Kidney epithelial cell (primary cell): Measurements from ENCODE around the gene HORMAD1. TPM values are rescaled to one million over a fixed set of nuclear protein-coding genes. Genes with fewer than 3 reads are reported as not detected.

Experiments
- DNase-seq: peaks from one replicate; pipeline ENCODE4 v3.0.0-alpha.2; 2010; ENCODE audit warnings: low read depth
- H3K27me3 ChIP-seq: 2 replicates; pipeline ENCODE4 v1.6.0; 2011; ENCODE audit warnings: low read length; ENCODE audit not compliant: control insufficient read depth, insufficient read depth
- H3K36me3 ChIP-seq: 2 replicates; pipeline ENCODE4 v1.5.1; 2011; ENCODE audit warnings: low read length; ENCODE audit not compliant: control insufficient read depth, insufficient read depth
- H3K4me3 ChIP-seq: 2 replicates; pipeline ENCODE4 v1.5.1; 2011; ENCODE audit warnings: low read depth, mild to moderate bottlenecking, control low read depth, low read length
- CTCF ChIP-seq: IDR thresholded peaks from 2 replicates; pipeline ENCODE4 v1.5.1; 2011; ENCODE audit warnings: mild to moderate bottlenecking, moderate library complexity, low read length, control low read depth, inconsistent platforms; ENCODE audit not compliant: insufficient read depth, poor library complexity, severe bottlenecking
- total RNA-seq: library from RNA; depleted of rRNA; stranded (reverse); fragments of >200 nt; gene quantifications from 2 replicates; pipeline ENCODE4 v1.2.3, GENCODE V29; 2015

Gene HORMAD1
- total RNA-seq, 1 donor from 2014 or later: not detected

GRCh38 chr1:150695561-150695960, 25.1 kb downstream of the HORMAD1 start:
- H3K27me3 ChIP-seq: no peaks in the 10 kb centered on the region
- TF ChIP-seq CTCF: no peak
- DNase-seq: no peak
- H3K4me3 ChIP-seq: no peak overlapping the region
- H3K36me3 ChIP-seq: no peaks in the 10 kb centered on the region

GRCh38 chr1:150692720-150693119, 28.0 kb downstream of the HORMAD1 start:
- DNase-seq: no peak
- no peaks in the 10 kb centered on the region for H3K27me3 ChIP-seq
- no peaks in the 10 kb centered on the region for H3K36me3 ChIP-seq
- no peak overlapping the region for H3K4me3 ChIP-seq
- no peak for TF ChIP-seq CTCF

GRCh38 chr1:150688763-150689162, 31.9 kb downstream of the HORMAD1 start:
- no peaks in the 10 kb centered on the region for H3K36me3 ChIP-seq
- no peak for DNase-seq
- TF ChIP-seq CTCF: no peak

GRCh38 chr1:150686275-150686674, 34.4 kb downstream of the HORMAD1 start:
- no peaks in the 10 kb centered on the region for H3K36me3 ChIP-seq
- H3K27me3 ChIP-seq: no peaks in the 10 kb centered on the region
- TF ChIP-seq CTCF: no peak
- no peak for DNase-seq
- H3K4me3 ChIP-seq: no peak overlapping the region

More at GRCh38 chr1:150688763-150689162, 31.9 kb downstream of the HORMAD1 start:
- no peak overlapping the region for H3K4me3 ChIP-seq
- no peaks in the 10 kb centered on the region for H3K27me3 ChIP-seq

GRCh38 chr1:150683914-150684313, 36.8 kb downstream of the HORMAD1 start:
- no peak for DNase-seq
- Histone ChIP-seq H3K27me3 (no peaks in the 10 kb centered on the region), H3K36me3 (no peaks in the 10 kb centered on the region), H3K4me3 (no peak overlapping the region)
- TF ChIP-seq CTCF: no peak

- no peaks in the 10 kb centered on the region for H3K36me3 ChIP-seq
- TF ChIP-seq CTCF: no peak
- no peaks in the 10 kb centered on the region for H3K27me3 ChIP-seq
- DNase-seq: no peak
- no peak overlapping the region for H3K4me3 ChIP-seq
Observed at GRCh38 chr1:150678988-150679387, 41.7 kb downstream of the HORMAD1 start.
